NOMO-1 treated with DMSO at 0.1 percent for 48 hours (cell line): Measurements from ENCODE around the gene TPPP.
A peak's percentile ranks its signal among the peaks of the same experiment; 100 is the strongest.
"Not testable (repeated sequence)": the region's sequence is repeated elsewhere in the genome, so short reads cannot be mapped to it uniquely, and the experiment has no call there.

Source experiments
- DNase-seq: peaks from one replicate; lab custom pipeline; 2025; ENCODE audit not compliant: unreplicated experiment; lab: John Stamatoyannopoulos, UW

Gene TPPP

GRCh38 chr5:693271-694041 lies at the start of gene TPPP:
TPPP (minus strand) TSS chr5:693352; CDS start chr5:678060, 15,292 bp downstream.
- peak; percentile 76 for DNase-seq

DNA sequence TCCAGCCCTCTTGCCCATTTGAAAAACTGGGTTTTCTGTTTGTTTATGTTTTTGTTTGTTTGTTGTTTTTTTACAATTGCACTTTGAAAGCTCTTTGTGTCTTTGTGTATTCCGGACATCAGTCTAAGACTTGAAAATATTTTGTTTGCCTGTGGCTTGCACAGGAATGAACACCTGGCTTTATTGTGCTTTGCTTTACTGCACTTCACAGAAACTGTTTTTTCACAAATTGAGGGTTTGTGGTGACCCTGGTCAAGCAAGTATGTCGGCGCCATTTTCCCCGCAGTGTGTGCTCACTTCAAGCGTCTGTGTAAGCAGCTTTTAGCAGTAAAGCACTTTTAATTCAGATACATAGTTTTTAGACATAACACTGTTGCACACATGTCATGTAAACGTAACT lies 49.1 kb upstream of the TPPP start:
- not testable (repeated sequence) for DNase-seq

- DNase-seq, result peak; percentile 6
These were observed 41.0 kb upstream of the TPPP start for GRCh38 chr5:734145-734544.

DNA sequence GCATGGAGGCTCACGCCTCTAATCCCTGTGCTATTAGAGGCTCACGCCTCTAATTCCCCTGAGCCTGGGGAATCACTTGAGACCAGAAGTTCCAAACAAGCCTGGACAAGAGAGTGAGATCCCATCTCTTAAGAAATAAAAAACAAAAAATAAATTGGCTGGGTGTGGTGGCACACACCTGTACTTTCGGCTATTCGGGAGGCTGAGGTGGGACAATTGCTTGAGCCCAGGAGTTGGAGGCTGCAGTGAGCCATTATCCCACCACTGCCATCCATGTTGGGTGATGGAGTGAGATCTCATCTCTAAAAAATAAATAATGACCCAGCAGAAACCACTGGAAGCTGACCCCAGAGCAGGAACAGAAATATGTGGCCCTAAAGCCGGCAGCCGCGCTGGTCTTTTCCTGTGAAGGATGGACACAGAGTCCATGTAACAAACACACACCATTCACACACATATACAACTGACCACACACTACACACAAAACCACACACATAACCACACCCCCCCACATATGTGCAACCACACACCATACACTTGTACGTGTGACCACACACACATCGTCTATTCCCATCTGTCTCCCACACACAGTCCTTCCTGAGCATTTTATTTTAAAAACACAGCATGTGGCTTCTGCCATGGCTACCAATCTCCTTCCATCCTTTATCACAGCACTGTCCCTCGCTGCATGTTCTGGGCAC lies 39.8 kb upstream of the TPPP start:
- DNase-seq, result not testable (repeated sequence)

DNA sequence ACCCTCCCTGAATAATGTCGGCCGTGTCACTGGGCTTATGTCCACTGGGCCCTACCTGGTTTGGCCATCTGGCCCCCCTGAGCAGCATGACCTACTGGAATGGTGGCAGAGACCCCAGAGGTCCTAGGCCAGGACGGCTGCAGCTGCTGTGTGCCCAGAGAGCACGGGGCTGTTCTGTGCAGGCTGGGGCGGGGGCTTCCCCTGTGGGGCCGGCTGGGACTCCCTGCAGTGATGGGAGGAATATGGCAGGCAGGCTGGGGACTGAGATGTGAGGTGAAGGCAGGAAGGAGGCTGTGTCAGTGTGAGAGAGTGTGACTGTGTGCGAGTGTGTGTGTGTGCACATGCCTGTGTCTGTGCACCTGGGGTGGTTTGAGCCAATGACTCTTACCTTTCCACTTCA lies 36.1 kb upstream of the TPPP start:
- DNase-seq, result not testable (repeated sequence)

- DNase-seq, result not testable (repeated sequence)
These were observed 33.9 kb upstream of the TPPP start for GRCh38 chr5:727087-727486.

- not testable (repeated sequence) for DNase-seq
These were observed 30.7 kb upstream of the TPPP start for GRCh38 chr5:723865-724264.

- not testable (repeated sequence) for DNase-seq
These were observed 30.2 kb upstream of the TPPP start for GRCh38 chr5:723309-723708.

GRCh38 chr5:719379-719778 lies 26.2 kb upstream of the TPPP start:
- not testable (repeated sequence) for DNase-seq

- DNase-seq, result no peak
These were observed 24.0 kb upstream of the TPPP start for GRCh38 chr5:717143-717542.

- DNase-seq, result not testable (repeated sequence)
These were observed 23.6 kb upstream of the TPPP start for GRCh38 chr5:716740-717139.

GRCh38 chr5:715636-716035 lies 22.5 kb upstream of the TPPP start:
- DNase-seq, result not testable (repeated sequence)

DNA sequence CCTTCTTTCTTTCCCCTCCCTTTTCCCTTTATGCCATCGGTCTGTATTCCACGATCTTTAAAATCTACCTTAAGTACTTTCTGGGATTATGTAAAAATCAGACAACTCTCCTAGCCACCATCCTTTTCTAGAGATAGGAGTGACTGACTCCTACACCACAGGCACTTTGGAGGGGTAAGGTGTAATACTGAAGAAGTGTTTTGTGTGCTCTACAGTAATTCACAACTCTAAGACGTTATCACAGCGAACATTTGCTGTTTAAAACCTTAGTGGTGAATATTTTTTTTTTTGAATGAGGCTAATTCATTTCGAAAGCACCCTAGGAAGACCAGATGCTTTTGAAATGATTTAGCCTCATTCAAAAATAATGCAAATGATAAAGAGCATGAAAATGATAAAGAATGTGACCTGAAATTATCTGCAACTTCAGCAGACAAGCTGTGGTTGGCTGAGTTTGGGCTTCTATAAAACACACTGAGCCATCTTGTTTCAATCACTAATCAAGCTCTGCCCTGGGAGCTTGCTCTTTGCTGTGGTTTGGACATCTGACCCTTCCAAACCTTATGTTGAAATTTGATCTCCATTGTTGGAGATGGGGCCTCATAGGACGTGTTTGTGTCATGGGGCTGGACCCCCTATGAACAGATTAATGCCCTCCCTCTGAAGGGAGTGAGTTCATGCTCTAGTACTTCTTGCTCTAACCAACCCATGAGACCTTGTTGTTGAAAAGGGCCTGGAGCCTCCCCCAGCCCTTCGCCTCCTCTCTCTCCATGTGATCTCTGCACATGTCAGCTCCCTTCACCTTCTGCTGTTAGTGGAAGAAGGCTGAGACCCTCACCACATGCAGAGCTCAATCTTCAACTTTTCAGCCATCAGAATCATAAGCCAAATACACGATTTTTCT lies 21.3 kb upstream of the TPPP start:
- DNase-seq, result not testable (repeated sequence)

DNA sequence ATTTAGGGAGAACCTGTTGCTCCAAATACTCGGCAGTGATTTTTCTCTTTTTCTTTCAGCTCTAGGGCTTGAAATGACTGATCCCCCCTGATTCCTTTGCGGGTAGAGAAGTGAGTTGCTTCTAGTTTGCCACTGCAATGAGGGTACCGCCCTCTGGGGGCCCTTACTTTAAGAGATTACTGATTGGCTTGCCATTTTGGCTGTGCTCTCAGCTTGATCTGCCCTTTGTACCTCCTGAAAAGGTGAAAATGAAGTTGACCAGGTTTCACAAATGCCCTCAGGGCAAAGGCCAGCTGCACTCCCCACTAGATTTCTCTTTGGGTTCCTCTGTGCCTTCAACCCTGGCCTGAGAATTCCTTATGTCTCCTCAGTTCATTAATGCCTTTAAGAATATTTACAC lies 20.5 kb upstream of the TPPP start:
- DNase-seq, result not testable (repeated sequence)

DNA sequence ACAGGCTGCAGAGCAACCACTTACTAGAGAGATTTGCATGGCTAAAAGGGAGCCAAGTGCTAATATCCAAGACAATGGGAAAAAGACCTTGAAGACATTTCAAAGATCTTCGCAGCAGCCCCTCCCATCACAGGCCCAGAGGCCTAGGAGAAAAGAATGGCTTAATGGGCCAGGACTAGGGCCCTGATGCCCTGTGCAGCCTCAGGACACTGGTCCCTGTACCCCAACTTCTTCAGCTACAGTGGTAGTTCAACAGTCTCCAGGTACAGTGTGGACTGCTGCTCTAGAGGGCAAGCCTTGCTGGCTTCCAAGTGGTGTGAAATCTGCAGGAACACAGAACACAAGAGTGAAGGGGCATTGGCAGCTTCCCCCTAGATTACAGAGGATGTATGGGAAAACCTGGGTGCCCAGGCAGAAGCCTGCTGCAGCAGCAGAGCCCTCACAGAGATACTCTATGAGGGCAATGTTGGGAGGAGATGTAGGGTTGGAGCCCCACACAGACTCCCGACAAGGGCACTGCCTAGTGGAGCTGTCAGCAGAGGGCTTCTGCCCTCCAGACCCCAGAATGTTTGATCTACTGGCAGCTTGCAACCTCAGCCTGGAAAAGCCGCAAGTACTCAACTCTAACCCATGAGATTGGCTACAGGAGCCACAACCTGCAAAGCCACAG lies 15.8 kb upstream of the TPPP start:
- DNase-seq, result not testable (repeated sequence)

DNA sequence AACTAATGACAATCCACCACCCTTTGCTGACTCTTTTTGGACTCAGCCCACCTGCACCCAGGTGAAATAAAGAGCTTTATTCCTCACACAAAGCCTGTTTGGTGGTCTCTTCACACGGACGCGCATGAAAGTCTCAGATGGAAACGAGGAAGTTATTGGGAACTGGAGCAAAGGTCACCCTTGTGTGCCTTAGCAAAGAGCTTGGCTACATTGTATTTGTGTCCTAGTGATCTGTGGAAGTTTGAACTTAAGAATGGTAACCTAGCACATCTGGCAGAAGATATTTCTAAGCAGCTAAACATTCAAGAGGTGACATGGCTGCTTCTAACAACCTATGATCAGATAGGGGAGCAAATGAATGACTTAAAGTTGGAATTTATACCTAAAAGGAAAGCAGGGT lies 15.2 kb upstream of the TPPP start:
- DNase-seq, result not testable (repeated sequence)

DNA sequence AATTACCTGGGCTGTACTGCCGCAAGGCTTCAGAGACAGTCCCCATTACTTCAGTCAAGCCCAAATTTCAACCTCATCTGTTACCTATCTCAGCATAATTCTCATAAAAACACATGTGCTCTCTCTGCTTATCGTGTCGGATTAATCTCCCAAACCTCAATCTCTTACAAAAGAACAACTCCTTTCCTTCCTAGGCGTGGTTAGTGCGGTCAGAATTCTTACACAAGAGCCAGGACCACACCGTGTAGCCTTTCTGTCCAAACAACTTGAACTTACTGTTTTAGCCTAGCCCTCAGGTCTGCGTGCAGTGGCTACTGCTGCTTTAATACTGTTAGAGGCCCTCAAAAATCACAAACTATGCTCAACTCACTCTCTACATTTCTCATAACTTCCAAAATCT lies 13.0 kb upstream of the TPPP start:
- DNase-seq, result peak; percentile 87

DNA sequence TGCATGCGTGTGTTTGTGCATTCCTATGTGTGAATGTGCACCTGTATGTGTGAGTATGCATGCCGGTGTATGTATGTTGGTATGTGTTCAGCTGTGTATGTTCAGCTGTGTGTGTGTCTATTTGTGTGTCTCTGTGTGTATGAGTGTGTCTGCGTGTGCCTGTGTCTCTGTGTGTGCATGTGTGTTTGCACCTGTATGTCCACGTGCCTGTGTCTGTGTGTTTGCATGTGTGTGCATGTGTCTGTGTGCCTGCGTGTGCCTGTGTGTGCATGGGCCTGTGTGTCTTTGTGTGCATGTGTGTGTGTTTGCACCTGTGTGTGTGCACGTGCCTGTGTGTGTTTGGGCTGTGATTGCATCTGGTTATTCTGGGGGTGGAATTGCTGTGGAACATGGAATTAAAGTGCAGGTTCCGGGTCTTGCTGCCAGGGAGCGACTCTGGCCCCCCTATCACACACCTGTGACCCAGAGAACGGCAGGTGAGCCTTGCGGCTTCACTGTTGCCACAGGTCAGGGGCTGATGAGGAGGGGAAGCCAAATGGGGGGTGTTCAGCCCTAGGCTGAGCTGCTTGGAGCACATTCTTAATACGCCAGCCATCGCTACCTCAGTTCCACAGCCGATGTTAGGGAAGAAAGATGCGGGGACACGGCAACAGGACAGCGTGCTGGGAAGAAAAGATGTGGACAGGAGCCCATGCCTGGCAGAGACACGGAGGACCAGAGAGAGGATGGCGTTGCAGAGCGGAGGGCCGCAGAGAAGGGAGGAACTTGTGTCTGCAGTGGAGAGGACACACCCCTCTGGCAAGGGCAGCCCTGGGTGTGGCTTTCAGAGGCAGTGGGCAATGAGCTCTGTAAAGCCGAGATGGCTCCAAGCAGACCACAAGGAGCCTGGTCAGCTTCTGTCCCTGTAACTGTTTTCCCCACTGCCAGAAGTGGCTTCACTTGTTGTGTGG lies 3.9 kb upstream of the TPPP start:
- DNase-seq, result not testable (repeated sequence)

DNA sequence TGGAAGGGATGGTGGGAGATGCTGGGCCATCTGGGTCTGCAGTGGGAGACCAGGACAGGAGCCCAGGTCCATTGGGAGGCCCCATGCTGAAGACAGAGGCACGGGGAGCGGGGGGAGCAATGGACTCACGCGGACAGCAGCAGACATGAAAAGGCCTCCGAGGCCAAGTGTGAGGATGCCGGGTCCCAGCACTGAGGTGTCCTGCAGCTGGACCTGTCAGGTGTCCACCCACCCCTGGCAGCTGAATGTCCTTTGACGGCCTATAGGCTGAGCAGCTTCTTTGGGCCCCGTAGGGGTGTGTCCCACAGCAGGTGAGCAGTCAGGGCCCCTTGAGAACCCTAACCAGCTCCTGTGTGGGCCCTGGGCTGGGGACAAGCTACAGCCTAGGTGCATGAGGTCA lies 3.0 kb upstream of the TPPP start:
- not testable (repeated sequence) for DNase-seq

DNA sequence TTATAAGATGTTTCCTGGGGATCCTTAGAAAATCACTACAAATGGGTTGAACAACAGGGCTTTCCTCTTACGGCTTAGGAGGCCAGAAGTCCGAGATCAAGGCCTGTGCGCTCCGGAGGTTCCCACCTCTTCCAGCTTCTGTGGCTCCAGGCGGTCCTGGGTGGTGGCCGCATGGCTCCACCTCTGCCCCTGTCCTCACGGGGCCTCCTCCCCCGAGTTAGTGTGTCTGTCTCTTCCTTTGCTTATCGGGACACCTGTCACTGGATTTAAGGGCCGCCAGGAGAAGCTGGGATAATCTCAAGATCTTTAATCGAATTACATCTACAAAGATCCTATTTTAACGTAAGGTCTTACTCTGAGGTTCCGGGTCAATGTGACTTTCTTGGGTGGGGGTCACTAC lies 2.3 kb upstream of the TPPP start:
- DNase-seq, result not testable (repeated sequence)
